Endothelial cell of umbilical vein (primary cell): ENCODE data around the gene SPATA24. TPM values are rescaled to one million over a fixed set of nuclear protein-coding genes. Genes with fewer than 3 reads are reported as not detected.

ENCODE experiments used
- BruUV-seq: library from RNA; stranded (reverse); fragments of 400-500 nt; replicated peaks from 2 replicates; lab custom pipeline; 2021; lab: Mats Ljungman, UMichigan
- CTCF ChIA-PET: fragments of 300-600, 350-600 bp; sonication (Branson Sonifier 250); formaldehyde crosslinking; loops from one replicate; lab custom pipeline; 2021; ENCODE audit warnings: antibody characterized with exemption, inconsistent platforms; lab: Charles Lee
- POLR2A ChIA-PET: fragments of 300-600, 350-600 bp; sonication (Branson Sonifier 250); formaldehyde crosslinking; loops from one replicate; lab custom pipeline; 2021; ENCODE audit warnings: antibody characterized with exemption, inconsistent platforms; lab: Charles Lee
- DNase-seq: peaks from one replicate; pipeline ENCODE4 v3.0.0-alpha.2; 2011; ENCODE audit warnings: low read depth, low spot score
- FAIRE-seq: peaks from 2 replicates; lab custom pipeline; 2011; peaks lifted over from hg19 to GRCh38; lab: Jason Lieb, UNC
- H2AFZ ChIP-seq: 2 replicates; pipeline ENCODE4 v1.6.0; 2012; ENCODE audit warnings: low read depth, low read length, control low read depth, inconsistent platforms
- H3K27ac ChIP-seq: 2 replicates; pipeline ENCODE4 v1.5.1; 2011; ENCODE audit warnings: low read depth, mild to moderate bottlenecking, control low read depth, low read length, moderate library complexity; ENCODE audit not compliant: insufficient read depth
- H3K27me3 ChIP-seq, 2 experiments: 2 replicates each; pipeline versions ENCODE4 v1.6.0 to v1.6.1; 2011; ENCODE audit warnings: low read length in 2 of 2, mixed read lengths in 1 of 2; ENCODE audit not compliant: control insufficient read depth in 2 of 2, insufficient read depth in 2 of 2
- H3K36me3 ChIP-seq, 2 experiments: 2 replicates in 1 of 2; 3 replicates in 1 of 2; pipeline ENCODE4 v1.5.1; 2011; ENCODE audit warnings: low read length in 2 of 2, mild to moderate bottlenecking in 1 of 2, moderate library complexity in 1 of 2; ENCODE audit not compliant: control insufficient read depth in 2 of 2, insufficient read depth in 2 of 2; ENCODE audit errors: extremely low read depth in 1 of 2
- H3K4me1 ChIP-seq: 3 replicates; pipeline ENCODE4 v1.5.1; 2011; ENCODE audit warnings: mild to moderate bottlenecking, low read length; ENCODE audit not compliant: control insufficient read depth, insufficient read depth; ENCODE audit errors: extremely low read depth
- H3K4me2 ChIP-seq: 2 replicates; pipeline ENCODE4 v1.6.1; 2011; ENCODE audit warnings: low read length, control low read depth, mixed read lengths; ENCODE audit not compliant: insufficient read depth
- H3K4me3 ChIP-seq, 3 experiments: fragments of 200-600 bp in 1 of 3; sonication (generic), shearing (Covaris generic) in 1 of 3; replicated peaks in 1 of 3; 2 replicates each; pipeline ENCODE4 v1.5.1; 2011 to 2016; ENCODE audit warnings: control low read depth in 3 of 3, low read length in 3 of 3, mild to moderate bottlenecking in 2 of 3, inconsistent platforms in 1 of 3, low read depth in 1 of 3, moderate library complexity in 1 of 3; ENCODE audit not compliant: insufficient read depth in 1 of 3
- H3K79me2 ChIP-seq: 2 replicates; pipeline ENCODE4 v1.6.0; 2012; ENCODE audit warnings: low read length, inconsistent platforms; ENCODE audit not compliant: control insufficient read depth, insufficient read depth
- H3K9ac ChIP-seq: replicated peaks from 2 replicates; pipeline ENCODE3; 2011; ENCODE audit warnings: low read length, control low read depth; ENCODE audit not compliant: insufficient read depth; ENCODE audit errors: extremely low read depth
- H3K9me1 ChIP-seq: replicated peaks from 3 replicates; pipeline ENCODE4 v1.6.0; 2011; ENCODE audit warnings: mild to moderate bottlenecking, low read length; ENCODE audit not compliant: control insufficient read depth, insufficient read depth; ENCODE audit errors: extremely low read depth
- H3K9me3 ChIP-seq: replicated peaks from 2 replicates; pipeline ENCODE4 v1.5.1; 2012; ENCODE audit warnings: low read length, inconsistent platforms; ENCODE audit not compliant: control insufficient read depth, insufficient read depth
- H4K20me1 ChIP-seq: replicated peaks from 2 replicates; pipeline ENCODE3; 2011; ENCODE audit warnings: mild to moderate bottlenecking, low read length; ENCODE audit not compliant: control insufficient read depth, insufficient read depth; ENCODE audit errors: extremely low read depth
- CTCF ChIP-seq, 2 donors: IDR thresholded peaks; 1 replicate in 1 of 2; 2 replicates in 1 of 2; pipeline ENCODE4 v1.5.1; 2011; ENCODE audit warnings: low read length in 2 of 2, mild to moderate bottlenecking in 2 of 2, moderate library complexity in 2 of 2, control low read depth in 1 of 2, inconsistent platforms in 1 of 2, low read depth in 1 of 2; ENCODE audit not compliant: insufficient read depth in 1 of 2; ENCODE audit errors: extremely low read depth in 1 of 2
- EZH2 ChIP-seq: IDR thresholded peaks from 2 replicates; pipeline ENCODE4 v1.6.1; 2012; ENCODE audit warnings: borderline replicate concordance, low read depth, mild to moderate bottlenecking, moderate library complexity, low read length, inconsistent platforms; ENCODE audit not compliant: severe bottlenecking
- FOS ChIP-seq: IDR thresholded peaks from 2 replicates; pipeline ENCODE4 v1.6.1; 2011; ENCODE audit warnings: mild to moderate bottlenecking, low read length, moderate library complexity, borderline replicate concordance; ENCODE audit not compliant: insufficient read depth
- GATA2 ChIP-seq: IDR thresholded peaks from 2 replicates; pipeline ENCODE4 v1.7.0; 2011; ENCODE audit warnings: low read depth, mild to moderate bottlenecking, moderate library complexity, mixed read lengths, low read length; ENCODE audit not compliant: insufficient read length, insufficient read depth
- JUN ChIP-seq: IDR thresholded peaks from 2 replicates; pipeline ENCODE4 v1.6.1; 2011; ENCODE audit warnings: borderline replicate concordance, low read depth; ENCODE audit not compliant: insufficient read length, insufficient read depth
- MAX ChIP-seq: IDR thresholded peaks from 2 replicates; pipeline ENCODE4 v1.6.1; 2011; ENCODE audit not compliant: insufficient read depth, insufficient read length
- MYC ChIP-seq: IDR thresholded peaks from one replicate; pipeline ENCODE4 v1.6.1; 2011; ENCODE audit warnings: mild to moderate bottlenecking, low read depth, low read length
- POLR2A ChIP-seq: IDR thresholded peaks from 2 replicates; pipeline ENCODE4 v1.6.1; 2012; ENCODE audit warnings: low read depth, mild to moderate bottlenecking, control low read depth, low read length
- POLR2AphosphoS5 ChIP-seq: IDR thresholded peaks from 2 replicates; pipeline ENCODE4 v1.6.1; 2012; ENCODE audit warnings: low read depth, mild to moderate bottlenecking, control low read depth, low read length, moderate library complexity; ENCODE audit not compliant: insufficient read depth
- dilution Hi-C: fragments of 300-500 bp; cut with MboI; formaldehyde crosslinking; loops from one replicate; pipeline ENCODE4 v1.15.0; 2019; ENCODE audit warnings: low sequenced_read_pairs; ENCODE audit not compliant: extremely low pct_ligation_motif_present
- intact Hi-C: fragments of 100-400 bp; cut with micrococcal nuclease; formaldehyde crosslinking; loops from one replicate; pipeline ENCODE4 v1.10.0; 2022
- polyA plus RNA-seq, 4 experiments: library from polyadenylated mRNA; depleted of rRNA in 3 of 4; stranded (reverse) in 3 of 4; unstranded in 1 of 4; fragments of >200 nt; gene quantifications; 2 replicates each; pipeline versions ENCODE4 v1.2.1 to v1.2.3, GENCODE V29; 2011 to 2012; ENCODE audit warnings: missing spikeins in 1 of 4
- total RNA-seq: library from RNA; stranded (reverse); gene quantifications from 2 replicates; pipeline ENCODE4 v1.2.3, GENCODE V29; 2021

Gene SPATA24
- total and polyA plus RNA-seq, 2 donors (not counting 3 experiments of a cell fraction or from before 2014, with no cell fraction given), result 3.2 to 7.9 TPM

- H3K4me2 ChIP-seq, result no peak overlapping the region
- H3K27me3 ChIP-seq, result peaks cover 7 to 14% of the 10 kb centered on the region in 2 experiments
- H3K4me3 ChIP-seq, result no peak overlapping the region
- no peak for DNase-seq
- FAIRE-seq, result no peak
- no peak overlapping the region for H3K27ac ChIP-seq
- no peaks in the 10 kb centered on the region for H4K20me1 ChIP-seq
- H3K4me1 ChIP-seq, result peaks cover 12% of the 10 kb centered on the region
- ChIA-PET CTCF (interaction anchor here (1.3 to 1.4 kb wide), 3 partner anchors 9 to 28 kb away, joined by 3 to 7 read pairs (median 4); no protein-coding TSS in a partner anchor), POLR2A (no interaction called here)
- TF ChIP-seq JUN, result no peak
- TF ChIP-seq GATA2, result no peak
- TF ChIP-seq FOS, result no peak
- no peak for TF ChIP-seq MAX
- TF ChIP-seq MYC, result no peak
- TF ChIP-seq POLR2AphosphoS5, result no peak
- TF ChIP-seq POLR2A, result no peak
- TF ChIP-seq EZH2, result no peak
- TF ChIP-seq CTCF (IDR thresholded peaks at IDR 0.05; ENCODE audit: extremely low read depth in 1 of 2, insufficient read depth in 1 of 2, low read depth in 1 of 2, low read length in 2 of 2), result no peak
- H3K9ac ChIP-seq, result no peak overlapping the region
- no peaks in the 10 kb centered on the region for H3K9me3 ChIP-seq
- H2AFZ ChIP-seq, result no peak overlapping the region
- H3K79me2 ChIP-seq, result no peaks in the 10 kb centered on the region
- intact Hi-C loops, result loop anchor here (5.0 kb wide), 1 partner anchor 99 kb away; the partner anchor contains the start of gene MATR3
- BruUV-seq, result no TSS peak
- no peaks in the 10 kb centered on the region for H3K9me1 ChIP-seq
- dilution Hi-C loops, result no loop called here
- H3K36me3 ChIP-seq, result no peaks in the 10 kb centered on the region
Observed at GRCh38 chr5:139390639-139391569, 13.0 kb downstream of the SPATA24 start.
